Liver (tissue), 9 donors: ENCODE data around the gene SYCP3. TPM values are rescaled to one million over a fixed set of nuclear protein-coding genes. Genes with fewer than 3 reads are reported as not detected.

ENCODE experiments used
- DNase-seq: peaks from one replicate; pipeline ENCODE4 v3.0.0-alpha.2; 2017; ENCODE audit warnings: low spot score
- H3K27ac ChIP-seq, 2 donors: one replicate each; pipeline ENCODE4 v1.7.0; 2013; ENCODE audit warnings: inconsistent platforms in 2 of 2, low read length in 2 of 2, control low read depth in 1 of 2, low read depth in 1 of 2, mild to moderate bottlenecking in 1 of 2
- H3K27me3 ChIP-seq, 4 donors: one replicate each; pipeline versions ENCODE4 v1.6.1 to v1.7.0; 2013; ENCODE audit warnings: low read length in 3 of 4, inconsistent platforms in 1 of 4, mild to moderate bottlenecking in 1 of 4, moderate library complexity in 1 of 4; ENCODE audit not compliant: control insufficient read depth in 4 of 4, insufficient read depth in 4 of 4
- H3K36me3 ChIP-seq, 4 donors: one replicate each; pipeline versions ENCODE4 v1.6.1 to v1.7.0; 2013; ENCODE audit warnings: low read length in 3 of 4, mild to moderate bottlenecking in 3 of 4, low read depth in 1 of 4, moderate library complexity in 1 of 4; ENCODE audit not compliant: control insufficient read depth in 4 of 4, insufficient read depth in 3 of 4
- H3K4me1 ChIP-seq, 4 donors: one replicate each; pipeline versions ENCODE4 v1.6.1 to v1.7.0; 2013; ENCODE audit warnings: low read length in 3 of 4, mild to moderate bottlenecking in 3 of 4, moderate library complexity in 1 of 4; ENCODE audit not compliant: control insufficient read depth in 4 of 4, insufficient read depth in 4 of 4
- H3K4me3 ChIP-seq, 3 donors: one replicate each; pipeline versions ENCODE4 v1.6.1 to v1.7.0; 2013; ENCODE audit warnings: low read length in 3 of 3, control low read depth in 1 of 3, low read depth in 1 of 3, mild to moderate bottlenecking in 1 of 3
- H3K9ac ChIP-seq, 2 donors: one replicate each; pipeline ENCODE4 v1.7.0; 2013; ENCODE audit warnings: low read length in 2 of 2, mild to moderate bottlenecking in 2 of 2, moderate library complexity in 2 of 2, control low read depth in 1 of 2, low read depth in 1 of 2
- H3K9me3 ChIP-seq, 4 donors: one replicate each; pipeline versions ENCODE4 v1.6.1 to v1.7.0; 2013; ENCODE audit warnings: low read length in 3 of 4; ENCODE audit not compliant: control insufficient read depth in 4 of 4
- ATF3 ChIP-seq: IDR thresholded peaks from 2 replicates; pipeline ENCODE4 v1.6.1; 2016; ENCODE audit warnings: antibody characterized with exemption
- CTCF ChIP-seq: fragments of 150-350 bp; IDR thresholded peaks from 2 replicates; pipeline ENCODE4 v1.5.1; 2017; ENCODE audit warnings: improper control_type of control experiment, low read depth, low read length; ENCODE audit not compliant: missing input control
- EGR1 ChIP-seq, 2 donors: IDR thresholded peaks; 2 replicates each; pipeline ENCODE4 v1.6.1; 2016 to 2018; ENCODE audit warnings: antibody characterized with exemption in 2 of 2, low read depth in 2 of 2
- FOXA1 ChIP-seq: IDR thresholded peaks from 2 replicates; pipeline ENCODE4 v1.6.1; 2016; ENCODE audit warnings: antibody characterized with exemption
- FOXA2 ChIP-seq: IDR thresholded peaks from 2 replicates; pipeline ENCODE4 v1.6.1; 2016; ENCODE audit warnings: antibody characterized with exemption
- GABPA ChIP-seq, 2 donors: IDR thresholded peaks in 1 of 2; conservative IDR thresholded peaks in 1 of 2; 2 replicates each; pipeline ENCODE4 v1.6.1; 2016; ENCODE audit warnings: antibody characterized with exemption in 2 of 2, mild to moderate bottlenecking in 1 of 2, moderate library complexity in 1 of 2
- HNF4A ChIP-seq, 2 donors: conservative IDR thresholded peaks; 2 replicates each; pipeline ENCODE4 v1.6.1; 2016; ENCODE audit warnings: antibody characterized with exemption in 2 of 2, mild to moderate bottlenecking in 2 of 2
- HNF4G ChIP-seq: IDR thresholded peaks from 2 replicates; pipeline ENCODE4 v1.6.1; 2016; ENCODE audit warnings: antibody characterized with exemption
- JUND ChIP-seq, 2 donors: IDR thresholded peaks; 2 replicates each; pipeline ENCODE4 v1.6.1; 2016; ENCODE audit warnings: antibody characterized with exemption in 2 of 2
- MAX ChIP-seq: IDR thresholded peaks from 2 replicates; pipeline ENCODE4 v1.6.1; 2016; ENCODE audit warnings: antibody characterized with exemption
- NR2F2 ChIP-seq: IDR thresholded peaks from 2 replicates; pipeline ENCODE4 v1.6.1; 2016; ENCODE audit warnings: antibody characterized with exemption
- RAD21 ChIP-seq, 2 donors: IDR thresholded peaks; 2 replicates each; pipeline ENCODE4 v1.6.1; 2016; ENCODE audit warnings: antibody characterized with exemption in 2 of 2, mild to moderate bottlenecking in 2 of 2
- RXRA ChIP-seq, 2 donors: IDR thresholded peaks; 2 replicates each; pipeline ENCODE4 v1.6.1; 2017 to 2018; ENCODE audit warnings: antibody characterized with exemption in 2 of 2, mild to moderate bottlenecking in 1 of 2
- SP1 ChIP-seq: IDR thresholded peaks from 2 replicates; pipeline ENCODE4 v1.6.1; 2018; ENCODE audit warnings: antibody characterized with exemption, mild to moderate bottlenecking
- TAF1 ChIP-seq: conservative IDR thresholded peaks from 2 replicates; pipeline ENCODE4 v1.6.1; 2016; ENCODE audit warnings: antibody characterized with exemption, mild to moderate bottlenecking
- YY1 ChIP-seq: IDR thresholded peaks from 2 replicates; pipeline ENCODE4 v1.6.1; 2016; ENCODE audit warnings: antibody characterized with exemption, mild to moderate bottlenecking
- ZBTB33 ChIP-seq: IDR thresholded peaks from 2 replicates; pipeline ENCODE4 v1.6.1; 2016; ENCODE audit warnings: antibody characterized with exemption
- WGBS: extraction: QIAGEN DNeasy Blood & Tissue Kit; methylation state at CpG from one replicate; pipeline ENCODE4 v1.1.7; 2013; 5-methylcytosine and 5-hydroxymethylcytosine counted together
- polyA plus RNA-seq, 2 donors: library from polyadenylated mRNA; stranded (reverse) in 1 of 2; unstranded in 1 of 2; fragments of 200-250 nt in 1 of 2; fragments of >200 nt in 1 of 2; fragmentation: Nextera tagmentation in 1 of 2; extraction: Ambion mirVana in 1 of 2; gene quantifications; one replicate each; pipeline versions ENCODE4 v1.2.1 to v1.2.3, GENCODE V29; 2013 to 2015
- total RNA-seq, 2 donors: library from RNA; depleted of rRNA; stranded (reverse); fragments of >200 nt; gene quantifications; one replicate each; pipeline ENCODE4 v1.2.3, GENCODE V29; 2014
- donor health status: healthy.
- donor health status: healthy.
- donor health status: healthy.
- donor health status: healthy.
- donor health status: healthy.

The SYCP3 gene
- total and polyA plus RNA-seq, 4 donors = 0.17 to 3.0 TPM; not detected in 2

- Histone ChIP-seq H3K9me3 (peaks cover 0 to 3% (median 0%) of the 10 kb centered on the region in 4 donors), H3K9ac (no peak overlapping the region), H3K36me3 (no peaks in the 10 kb centered on the region), H3K27me3 (no peaks in the 10 kb centered on the region), H3K4me1 (peaks cover 4 to 32% (median 21%) of the 10 kb centered on the region in 4 donors), H3K4me3 (no peak overlapping the region), H3K27ac (no peak overlapping the region)
- TF ChIP-seq ZBTB33 (no peak), NR2F2 (no peak), JUND (IDR thresholded peaks at IDR 0.05) (no peak), FOXA1 (no peak), TAF1 (no peak), CTCF (no peak), RAD21 (IDR thresholded peaks at IDR 0.05) (no peak), ATF3 (no peak), HNF4A (conservative IDR thresholded peaks at IDR 0.05) (peak in 1 of 2 donors; percentile 26), HNF4G (no peak), RXRA (IDR thresholded peaks at IDR 0.05) (peak in 1 of 2 donors; percentile 5), MAX (no peak), SP1 (no peak)
- 44% methylated on average over 3 of the region's 3 CpGs for WGBS
- no peak for DNase-seq
Observed at GRCh38 chr12:101690544-101691098, 48.6 kb downstream of the SYCP3 start.

GRCh38 chr12:101686176-101686575 is 53.1 kb downstream of the SYCP3 start:
- TF ChIP-seq NR2F2 = no peak
- TF ChIP-seq ATF3 = no peak
- H3K4me1 ChIP-seq = peaks cover 3 to 11% (median 7%) of the 10 kb centered on the region in 4 donors
- DNase-seq = no peak
- WGBS = 81% methylated on average over 1 of the region's 1 CpG
- H3K9me3 ChIP-seq = no peaks in the 10 kb centered on the region
- no peak overlapping the region for H3K9ac ChIP-seq
- no peak overlapping the region for H3K4me3 ChIP-seq
- no peaks in the 10 kb centered on the region for H3K27me3 ChIP-seq
- H3K27ac ChIP-seq = no peak overlapping the region
- no peaks in the 10 kb centered on the region for H3K36me3 ChIP-seq

- Histone ChIP-seq H3K4me3 (no peak overlapping the region), H3K36me3 (no peaks in the 10 kb centered on the region), H3K9me3 (no peaks in the 10 kb centered on the region), H3K4me1 (peaks cover 0 to 1% (median under 1%) of the 10 kb centered on the region in 4 donors), H3K9ac (no peak overlapping the region), H3K27me3 (no peaks in the 10 kb centered on the region), H3K27ac (no peak overlapping the region)
- WGBS = 94% methylated on average over 1 of the region's 1 CpG
- DNase-seq = no peak
- no peak for TF ChIP-seq NR2F2
- no peak for TF ChIP-seq FOXA2
- TF ChIP-seq YY1 = no peak
- TF ChIP-seq CTCF = no peak
- TF ChIP-seq ATF3 = no peak
- no peak for TF ChIP-seq ZBTB33
- TF ChIP-seq GABPA (IDR thresholded peaks at IDR 0.05 in 1 of 2, conservative IDR thresholded peaks at IDR 0.05 in 1 of 2) = no peak
- TF ChIP-seq EGR1 (IDR thresholded peaks at IDR 0.05; ENCODE audit: low read depth in 2 of 2) = no peak
- TF ChIP-seq TAF1 = no peak
- no peak for TF ChIP-seq FOXA1
Observed at GRCh38 chr12:101685092-101685491, 54.2 kb downstream of the SYCP3 start.
